M059J (cell line): ENCODE results near the gene PPIL6. TPM values are rescaled to one million over a fixed set of nuclear protein-coding genes. Genes with fewer than 3 reads are reported as not detected.
"Not testable (repeated sequence)": the region's sequence is repeated elsewhere in the genome, so short reads cannot be mapped to it uniquely, and the experiment has no call there.

Experiments
- DNase-seq: peaks from one replicate; pipeline ENCODE4 v3.0.0-alpha.2; 2012; ENCODE audit warnings: low read depth
- total RNA-seq: library from RNA; depleted of rRNA; stranded (reverse); fragments of >200 nt; shearing (Covaris generic); gene quantifications from 2 replicates; pipeline ENCODE4 v1.2.3, GENCODE V29; 2014

PPIL6 gene
- total RNA-seq, 1 experiment from 2014 or later: 2.1 TPM

GRCh38 chr6:109466212-109466923 lies 25.9 kb upstream of the PPIL6 start:
- DNase-seq: no peak

- DNase-seq: no peak
These were observed 25.3 kb upstream of the PPIL6 start for GRCh38 chr6:109465772-109466171.

- DNase-seq: peak; percentile 48
These were observed 21.5 kb upstream of the PPIL6 start for GRCh38 chr6:109461733-109462526.

- DNase-seq: not testable (repeated sequence)
These were observed 20.8 kb upstream of the PPIL6 start for GRCh38 chr6:109461205-109461604.

- DNase-seq: no peak
These were observed 19.9 kb upstream of the PPIL6 start for GRCh38 chr6:109460161-109460829.

- DNase-seq: peak; percentile 70
These were observed 18.5 kb upstream of the PPIL6 start for GRCh38 chr6:109458774-109459531.

- no peak for DNase-seq
These were observed 17.2 kb upstream of the PPIL6 start for GRCh38 chr6:109457562-109457996.

- peak; percentile 78 for DNase-seq
These were observed 16.5 kb upstream of the PPIL6 start for GRCh38 chr6:109456710-109457561.

GRCh38 chr6:109456111-109456583 lies 15.7 kb upstream of the PPIL6 start:
- no peak for DNase-seq

GRCh38 chr6:109455437-109456110 lies 15.1 kb upstream of the PPIL6 start, which contains the start of gene MICAL1:
TSS of gene MICAL1 (minus strand) at chr6:109455772. CDS start at chr6:109454196, 1,576 bp downstream.
- peak; percentile 69 for DNase-seq

- no peak for DNase-seq
These were observed 14.3 kb upstream of the PPIL6 start for GRCh38 chr6:109454496-109455436.

GRCh38 chr6:109453594-109454495 lies 13.4 kb upstream of the PPIL6 start:
- no peak for DNase-seq

GRCh38 chr6:109453156-109453555 lies 12.7 kb upstream of the PPIL6 start:
- DNase-seq: no peak

GRCh38 chr6:109452181-109452580 lies 11.8 kb upstream of the PPIL6 start:
- DNase-seq: no peak

- DNase-seq: no peak
These were observed 10.9 kb upstream of the PPIL6 start for GRCh38 chr6:109451376-109451775.

GRCh38 chr6:109450801-109451200 lies 10.4 kb upstream of the PPIL6 start:
- no peak for DNase-seq

- no peak for DNase-seq
These were observed 9.6 kb upstream of the PPIL6 start for GRCh38 chr6:109449795-109450673.
